ENCODE measurements around the gene KBTBD4. TPM values are rescaled to one million over a fixed set of nuclear protein-coding genes. Genes with fewer than 3 reads are reported as not detected.
A peak's percentile ranks its signal among the peaks of the same experiment; 100 is the strongest.

The KBTBD4 gene
- total and polyA plus RNA-seq, 2 experiments from 2014 or later: 16.8 to 35.5 TPM

- Histone ChIP-seq H3K9me3 (ENCODE audit: low read depth) (no peaks in the 10 kb centered on the region), H3F3A (ENCODE audit: insufficient read depth) (0 out of 2 replicates have a peak, but pooled peaks cover 6% of the 10 kb centered on the region), H3K4me2 (ENCODE audit: unreplicated experiment) (no peak overlapping the region), H3K4me3 (no peak overlapping the region), H3K4me1 (ENCODE audit: insufficient read depth) (peaks cover 8% of the 10 kb centered on the region), H3K79me2 (ENCODE audit: insufficient read depth) (no peaks in the 10 kb centered on the region), H2AFZ (no peak overlapping the region), H3K9ac (no peak overlapping the region), H3K9me2 (ENCODE audit: insufficient read depth) (no peaks in the 10 kb centered on the region), H3K27me3 (replicated peaks; ENCODE audit: insufficient read depth) (peaks cover 6% of the 10 kb centered on the region), H3K36me3 (ENCODE audit: low read depth) (no peaks in the 10 kb centered on the region), H4K20me1 (ENCODE audit: insufficient read depth) (no peaks in the 10 kb centered on the region), H3K27ac (no peak overlapping the region)
- 79 to 83% methylated on average over 4 of the region's 4 CpGs for WGBS, 2 experiments (ENCODE audit: low coverage in 1 of 2, low lambda C conversion rate in 2 of 2, missing lambda C conversion rate in 2 of 2)
- in situ Hi-C loops (cut with MboI): no loop called here
- no peak for DNase-seq
- TF ChIP-seq EZH2phosphoT487 (IDR thresholded peaks at IDR 0.05; ENCODE audit: insufficient read depth, low read depth) (no peak), EZH2 (IDR thresholded peaks at IDR 0.05; ENCODE audit: insufficient read depth, poor library complexity, severe bottlenecking) (no peak)
These were observed 21.1 kb upstream of the KBTBD4 start for GRCh38 chr11:47599902-47600301.

GRCh38 chr11:47595967-47596366, 17.2 kb upstream of the KBTBD4 start:
- DNase-seq: no peak
- H2AFZ ChIP-seq: no peak overlapping the region
- H3K9me3 ChIP-seq (ENCODE audit: low read depth): no peaks in the 10 kb centered on the region
- H3K79me2 ChIP-seq (ENCODE audit: insufficient read depth): no peaks in the 10 kb centered on the region
- no peaks in the 10 kb centered on the region for H3K9me2 ChIP-seq (ENCODE audit: insufficient read depth)
- in situ Hi-C loops (cut with MboI): no loop called here
- 0 out of 2 replicates have a peak, but pooled peaks cover 3% of the 10 kb centered on the region for H3K4me1 ChIP-seq (ENCODE audit: insufficient read depth)
- no peak overlapping the region for H3K4me3 ChIP-seq
- no peak overlapping the region for H3K27ac ChIP-seq
- no peaks in the 10 kb centered on the region for H4K20me1 ChIP-seq (ENCODE audit: insufficient read depth)
- H3F3A ChIP-seq (ENCODE audit: insufficient read depth): no peaks in the 10 kb centered on the region
- no peak overlapping the region for H3K4me2 ChIP-seq (ENCODE audit: unreplicated experiment)
- H3K36me3 ChIP-seq (ENCODE audit: low read depth): no peaks in the 10 kb centered on the region
- peaks cover 35% of the 10 kb centered on the region for H3K27me3 ChIP-seq (replicated peaks; ENCODE audit: insufficient read depth)
- WGBS, 2 experiments (ENCODE audit: low coverage in 1 of 2, low lambda C conversion rate in 2 of 2, missing lambda C conversion rate in 2 of 2): 89 to 100% methylated on average over 1 of the region's 1 CpG
- H3K9ac ChIP-seq: no peak overlapping the region
- TF ChIP-seq EZH2 (IDR thresholded peaks at IDR 0.05; ENCODE audit: insufficient read depth, poor library complexity, severe bottlenecking): no peak
- no peak for TF ChIP-seq EZH2phosphoT487 (IDR thresholded peaks at IDR 0.05; ENCODE audit: insufficient read depth, low read depth)

GRCh38 chr11:47595029-47595428, 16.3 kb upstream of the KBTBD4 start:
- no peaks in the 10 kb centered on the region for H3K9me3 ChIP-seq (ENCODE audit: low read depth)
- no peaks in the 10 kb centered on the region for H3K9me2 ChIP-seq (ENCODE audit: insufficient read depth)
- no peak for DNase-seq
- in situ Hi-C loops (cut with MboI): no loop called here
- WGBS, 2 experiments (ENCODE audit: low coverage in 1 of 2, low lambda C conversion rate in 2 of 2, missing lambda C conversion rate in 2 of 2): 66 to 67% methylated on average over 7 of the region's 7 CpGs
- no peak overlapping the region for H3K4me3 ChIP-seq
- H4K20me1 ChIP-seq (ENCODE audit: insufficient read depth): no peaks in the 10 kb centered on the region
- no peak overlapping the region for H2AFZ ChIP-seq
- H3K27me3 ChIP-seq (replicated peaks; ENCODE audit: insufficient read depth): peaks cover 35% of the 10 kb centered on the region
- H3K9ac ChIP-seq: no peak overlapping the region
- H3K79me2 ChIP-seq (ENCODE audit: insufficient read depth): no peaks in the 10 kb centered on the region
- no peak overlapping the region for H3K4me2 ChIP-seq (ENCODE audit: unreplicated experiment)
- H3F3A ChIP-seq (ENCODE audit: insufficient read depth): no peaks in the 10 kb centered on the region
- TF ChIP-seq EZH2phosphoT487 (IDR thresholded peaks at IDR 0.05; ENCODE audit: insufficient read depth, low read depth) (no peak), EZH2 (IDR thresholded peaks at IDR 0.05; ENCODE audit: insufficient read depth, poor library complexity, severe bottlenecking) (no peak)
- H3K4me1 ChIP-seq (ENCODE audit: insufficient read depth): 0 out of 2 replicates have a peak, but pooled peaks cover 3% of the 10 kb centered on the region
- H3K27ac ChIP-seq: no peak overlapping the region
- H3K36me3 ChIP-seq (ENCODE audit: low read depth): no peaks in the 10 kb centered on the region

GRCh38 chr11:47593934-47594855, 15.4 kb upstream of the KBTBD4 start, which contains the start of gene C1QTNF4:
C1QTNF4 (minus strand) TSS chr11:47594411; CDS start chr11:47590810, 3,601 bp downstream.
- Histone ChIP-seq H3K4me3 (peak within 1 kb of the TSS; percentile 55), H3K36me3 (ENCODE audit: low read depth) (no peaks in the 10 kb centered on the region), H3K4me1 (ENCODE audit: insufficient read depth) (0 out of 2 replicates have a peak, but pooled peaks cover 3% of the 10 kb centered on the region), H3K9me3 (ENCODE audit: low read depth) (no peaks in the 10 kb centered on the region), H3K27ac (no peak within 1 kb of the TSS), H3K9me2 (ENCODE audit: insufficient read depth) (no peaks in the 10 kb centered on the region), H4K20me1 (ENCODE audit: insufficient read depth) (no peaks in the 10 kb centered on the region), H3K27me3 (replicated peaks; ENCODE audit: insufficient read depth) (peaks cover 35% of the 10 kb centered on the region), H3K9ac (no peak within 1 kb of the TSS), H3K4me2 (ENCODE audit: unreplicated experiment) (peak within 1 kb of the TSS; percentile 57), H3F3A (ENCODE audit: insufficient read depth) (no peaks in the 10 kb centered on the region), H3K79me2 (ENCODE audit: insufficient read depth) (no peaks in the 10 kb centered on the region), H2AFZ (peak within 1 kb of the TSS; percentile 48)
- DNase-seq: no peak
- WGBS, 2 experiments (ENCODE audit: low coverage in 1 of 2, low lambda C conversion rate in 2 of 2, missing lambda C conversion rate in 2 of 2): 9 to 13% methylated on average over 27 to 48 of the region's 48 CpGs
- in situ Hi-C loops (cut with MboI): no loop called here
- TF ChIP-seq EZH2 (IDR thresholded peaks at IDR 0.05; ENCODE audit: insufficient read depth, poor library complexity, severe bottlenecking): peak; percentile 69
- 0 out of 2 replicates have a peak, but pooled peaks have one; percentile 16 for TF ChIP-seq EZH2phosphoT487 (IDR thresholded peaks at IDR 0.05; ENCODE audit: insufficient read depth, low read depth)

Data from GM23248 (cell line).